Neural progenitor cell (in vitro differentiated cells): ENCODE data around the gene GARIN5B.

Experiments used
- EZH2 ChIP-seq: fragments of 200-600 bp; sonication (generic); IDR thresholded peaks from 2 replicates; pipeline ENCODE4 v1.6.1; 2017; ENCODE audit warnings: antibody characterized with exemption, mild to moderate bottlenecking, moderate library complexity
- TF ChIP-seq, protein P1 (sequence below): fragments of 200-600 bp; sonication (generic); IDR thresholded peaks from 2 replicates; pipeline ENCODE4 v1.5.1; 2017; ENCODE audit warnings: antibody characterized with exemption, mild to moderate bottlenecking

DNA sequence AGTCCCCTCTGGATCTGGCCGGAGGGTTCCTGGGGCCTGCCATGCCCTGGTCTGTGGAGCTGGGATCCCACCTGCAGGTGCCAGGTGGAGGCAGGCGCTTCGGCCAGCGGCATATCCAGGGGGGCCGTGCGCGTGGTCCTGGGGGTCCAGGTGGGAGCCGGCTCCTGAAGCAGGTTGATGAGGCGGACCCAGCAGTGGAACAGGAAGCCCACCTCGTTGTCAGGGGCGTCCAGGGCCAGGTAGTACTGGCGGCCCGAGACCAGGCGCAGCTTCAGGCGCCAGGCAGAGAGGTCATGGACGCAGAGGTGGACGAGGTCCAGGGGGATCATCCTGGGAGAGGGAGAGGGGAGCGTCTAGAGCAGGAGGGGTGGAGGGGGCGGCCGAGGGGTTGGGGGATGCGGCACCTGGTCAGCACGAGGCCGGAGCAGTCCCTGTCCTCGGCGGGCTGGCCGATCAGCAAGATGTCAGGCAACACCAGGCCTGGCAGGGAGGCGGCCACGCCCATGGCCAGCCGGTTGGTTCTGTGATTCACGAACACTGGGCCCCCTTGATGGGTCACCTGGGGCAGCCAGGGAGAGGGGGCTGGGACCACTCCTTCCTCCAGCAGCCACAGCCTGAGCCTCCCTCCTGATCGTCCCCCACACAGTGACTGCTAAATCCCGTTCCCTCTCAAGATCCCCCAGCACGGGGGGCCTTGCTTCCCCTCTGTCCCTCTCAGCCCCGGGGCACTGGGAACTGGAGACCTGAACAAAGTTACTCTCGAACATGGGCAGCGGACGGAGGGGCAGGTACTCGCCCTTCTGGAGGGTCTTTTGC, 678 bp downstream of the GARIN5B start:
- TF ChIP-seq, protein P1, sequence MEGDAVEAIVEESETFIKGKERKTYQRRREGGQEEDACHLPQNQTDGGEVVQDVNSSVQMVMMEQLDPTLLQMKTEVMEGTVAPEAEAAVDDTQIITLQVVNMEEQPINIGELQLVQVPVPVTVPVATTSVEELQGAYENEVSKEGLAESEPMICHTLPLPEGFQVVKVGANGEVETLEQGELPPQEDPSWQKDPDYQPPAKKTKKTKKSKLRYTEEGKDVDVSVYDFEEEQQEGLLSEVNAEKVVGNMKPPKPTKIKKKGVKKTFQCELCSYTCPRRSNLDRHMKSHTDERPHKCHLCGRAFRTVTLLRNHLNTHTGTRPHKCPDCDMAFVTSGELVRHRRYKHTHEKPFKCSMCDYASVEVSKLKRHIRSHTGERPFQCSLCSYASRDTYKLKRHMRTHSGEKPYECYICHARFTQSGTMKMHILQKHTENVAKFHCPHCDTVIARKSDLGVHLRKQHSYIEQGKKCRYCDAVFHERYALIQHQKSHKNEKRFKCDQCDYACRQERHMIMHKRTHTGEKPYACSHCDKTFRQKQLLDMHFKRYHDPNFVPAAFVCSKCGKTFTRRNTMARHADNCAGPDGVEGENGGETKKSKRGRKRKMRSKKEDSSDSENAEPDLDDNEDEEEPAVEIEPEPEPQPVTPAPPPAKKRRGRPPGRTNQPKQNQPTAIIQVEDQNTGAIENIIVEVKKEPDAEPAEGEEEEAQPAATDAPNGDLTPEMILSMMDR, result no peak
- no peak for TF ChIP-seq EZH2
